Breast epithelium (tissue), 3 donors: ENCODE measurements around the gene DOCK9.

Source experiments
- CTCF ChIP-seq, 3 donors: fragments of 450-650 bp; IDR thresholded peaks; one replicate each; pipeline ENCODE4 v1.5.1; 2016 to 2017; ENCODE audit warnings: antibody characterized with exemption in 3 of 3, mild to moderate bottlenecking in 3 of 3, moderate library complexity in 3 of 3
- POLR2A ChIP-seq: fragments of 450-650 bp; IDR thresholded peaks from one replicate; pipeline ENCODE4 v1.6.1; 2016; ENCODE audit warnings: antibody characterized with exemption, mild to moderate bottlenecking, moderate library complexity
- POLR2AphosphoS5 ChIP-seq, 3 donors: sonication (generic); formaldehyde crosslinking; IDR thresholded peaks; one replicate each; pipeline ENCODE4 v1.6.1; 2017; ENCODE audit warnings: antibody characterized with exemption in 3 of 3

GRCh38 chr13:98752467-98753290, 225.2 kb downstream of the DOCK9 start, which contains the start of gene SLC15A1:
- no peak for TF ChIP-seq CTCF (IDR thresholded peaks at IDR 0.05)
- TF ChIP-seq POLR2A = no peak
- TF ChIP-seq POLR2AphosphoS5 (IDR thresholded peaks at IDR 0.05) = no peak
